Fibroblast of lung (primary cell): ENCODE data around the gene LYPD6B.

Source experiments
- EZH2 ChIP-seq: IDR thresholded peaks from 2 replicates; pipeline ENCODE4 v1.5.1; 2012; ENCODE audit warnings: low read length, control low read depth, mild to moderate bottlenecking; ENCODE audit errors: missing control alignments
- TF ChIP-seq, protein P1 (sequence below), 2 donors: IDR thresholded peaks in 1 of 2; conservative IDR thresholded peaks in 1 of 2; 1 replicate in 1 of 2; 2 replicates in 1 of 2; pipeline ENCODE4 v1.5.1; 2011 to 2012; ENCODE audit warnings: low read length in 2 of 2, control low read depth in 1 of 2, inconsistent platforms in 1 of 2, low read depth in 1 of 2, mild to moderate bottlenecking in 1 of 2

DNA sequence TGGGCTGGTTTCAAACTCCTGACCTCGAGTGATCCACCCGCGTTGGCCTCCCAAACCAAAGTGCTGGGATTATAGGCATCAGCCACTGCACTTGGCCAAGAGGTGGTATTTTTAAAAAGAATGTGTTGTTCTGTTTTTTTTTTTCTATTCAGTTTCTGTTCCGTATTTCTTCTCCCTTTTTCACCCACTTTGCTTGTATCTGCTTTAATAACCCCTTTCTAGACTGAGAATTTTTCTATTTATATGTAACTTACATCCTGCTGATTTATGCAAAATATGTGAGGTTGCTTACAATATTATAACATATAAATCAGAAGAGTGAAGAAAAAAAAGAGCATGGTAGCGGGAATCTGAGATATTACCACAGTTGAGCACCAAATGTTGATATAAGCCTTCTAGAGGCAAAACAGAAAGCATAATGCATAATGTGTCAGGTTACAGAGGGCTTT, 17.2 kb upstream of the LYPD6B start:
- TF ChIP-seq, protein P1, sequence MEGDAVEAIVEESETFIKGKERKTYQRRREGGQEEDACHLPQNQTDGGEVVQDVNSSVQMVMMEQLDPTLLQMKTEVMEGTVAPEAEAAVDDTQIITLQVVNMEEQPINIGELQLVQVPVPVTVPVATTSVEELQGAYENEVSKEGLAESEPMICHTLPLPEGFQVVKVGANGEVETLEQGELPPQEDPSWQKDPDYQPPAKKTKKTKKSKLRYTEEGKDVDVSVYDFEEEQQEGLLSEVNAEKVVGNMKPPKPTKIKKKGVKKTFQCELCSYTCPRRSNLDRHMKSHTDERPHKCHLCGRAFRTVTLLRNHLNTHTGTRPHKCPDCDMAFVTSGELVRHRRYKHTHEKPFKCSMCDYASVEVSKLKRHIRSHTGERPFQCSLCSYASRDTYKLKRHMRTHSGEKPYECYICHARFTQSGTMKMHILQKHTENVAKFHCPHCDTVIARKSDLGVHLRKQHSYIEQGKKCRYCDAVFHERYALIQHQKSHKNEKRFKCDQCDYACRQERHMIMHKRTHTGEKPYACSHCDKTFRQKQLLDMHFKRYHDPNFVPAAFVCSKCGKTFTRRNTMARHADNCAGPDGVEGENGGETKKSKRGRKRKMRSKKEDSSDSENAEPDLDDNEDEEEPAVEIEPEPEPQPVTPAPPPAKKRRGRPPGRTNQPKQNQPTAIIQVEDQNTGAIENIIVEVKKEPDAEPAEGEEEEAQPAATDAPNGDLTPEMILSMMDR (conservative IDR thresholded peaks at IDR 0.05 in 1 of 2, IDR thresholded peaks at IDR 0.05 in 1 of 2; ENCODE audit: low read depth in 1 of 2, low read length in 2 of 2) = no peak
- no peak for TF ChIP-seq EZH2
